Suprapubic skin (tissue), 4 donors: ENCODE data around the gene RPS6KA2.

ENCODE experiments used
- POLR2A ChIP-seq, 2 donors: fragments of 450-650 bp; IDR thresholded peaks; one replicate each; pipeline ENCODE4 v1.6.1; 2017; ENCODE audit warnings: antibody characterized with exemption in 2 of 2, mild to moderate bottlenecking in 2 of 2, moderate library complexity in 2 of 2
- POLR2AphosphoS5 ChIP-seq, 3 donors: sonication (generic); formaldehyde crosslinking; IDR thresholded peaks; one replicate each; pipeline ENCODE4 v1.6.1; 2017; ENCODE audit warnings: antibody characterized with exemption in 3 of 3

- TF ChIP-seq POLR2AphosphoS5 (IDR thresholded peaks at IDR 0.05) (no peak), POLR2A (IDR thresholded peaks at IDR 0.05) (no peak)
Observed at GRCh38 chr6:166542580-166542912, 84.5 kb downstream of the RPS6KA2 start.
